KMS-11 (cell line): ENCODE data around the gene HHAT.

Source experiments
- H2AFZ ChIP-seq: fragments of 200-600 bp; sonication (generic); 2 replicates; pipeline ENCODE4 v1.6.1; 2016; ENCODE audit warnings: antibody characterized with exemption, mixed run types, low read depth
- H3K27ac ChIP-seq: fragments of 200-600 bp; sonication (generic); 2 replicates; pipeline ENCODE4 v1.6.1; 2016; ENCODE audit warnings: mild to moderate bottlenecking, mixed run types
- H3K27me3 ChIP-seq: fragments of 200-600 bp; sonication (generic); 2 replicates; pipeline ENCODE4 v1.6.1; 2017; ENCODE audit warnings: mild to moderate bottlenecking, low read depth, mixed run types, moderate library complexity; ENCODE audit not compliant: insufficient read depth
- H3K36me3 ChIP-seq: fragments of 200-600 bp; sonication (generic); 2 replicates; pipeline ENCODE4 v1.6.1; 2017; ENCODE audit warnings: mild to moderate bottlenecking, mixed run types; ENCODE audit not compliant: insufficient read depth
- H3K4me1 ChIP-seq: fragments of 200-600 bp; sonication (generic); 2 replicates; pipeline ENCODE4 v1.6.1; 2016; ENCODE audit warnings: mild to moderate bottlenecking, low read depth, mixed run types; ENCODE audit not compliant: poor library complexity, severe bottlenecking
- H3K4me2 ChIP-seq: fragments of 200-600 bp; sonication (generic); 2 replicates; pipeline ENCODE4 v1.7.0; 2016; ENCODE audit warnings: mild to moderate bottlenecking, mixed run types
- H3K4me3 ChIP-seq: fragments of 200-600 bp; sonication (generic); IDR thresholded peaks from 2 replicates; pipeline ENCODE4 v1.6.1; 2017; ENCODE audit warnings: low read depth, low read length, mixed read lengths; ENCODE audit not compliant: insufficient read depth
- H3K79me2 ChIP-seq: fragments of 200-600 bp; sonication (generic); 2 replicates; pipeline ENCODE4 v1.6.1; 2016; ENCODE audit warnings: low read depth, mixed run types; ENCODE audit not compliant: insufficient read depth
- H3K9ac ChIP-seq: fragments of 200-600 bp; sonication (generic); 2 replicates; pipeline ENCODE4 v1.6.1; 2016; ENCODE audit warnings: mild to moderate bottlenecking, mixed run types
- H4K20me1 ChIP-seq: fragments of 200-600 bp; sonication (generic); 2 replicates; pipeline ENCODE4 v1.6.1; 2016; ENCODE audit warnings: mild to moderate bottlenecking, mixed run types; ENCODE audit not compliant: insufficient read depth
- CTCF ChIP-seq: fragments of 200-600 bp; sonication (generic); conservative IDR thresholded peaks from 2 replicates; pipeline ENCODE4 v1.6.1; 2017; ENCODE audit warnings: low read depth, mild to moderate bottlenecking, antibody characterized with exemption, low read length, moderate library complexity, mixed read lengths

The HHAT gene

DNA sequence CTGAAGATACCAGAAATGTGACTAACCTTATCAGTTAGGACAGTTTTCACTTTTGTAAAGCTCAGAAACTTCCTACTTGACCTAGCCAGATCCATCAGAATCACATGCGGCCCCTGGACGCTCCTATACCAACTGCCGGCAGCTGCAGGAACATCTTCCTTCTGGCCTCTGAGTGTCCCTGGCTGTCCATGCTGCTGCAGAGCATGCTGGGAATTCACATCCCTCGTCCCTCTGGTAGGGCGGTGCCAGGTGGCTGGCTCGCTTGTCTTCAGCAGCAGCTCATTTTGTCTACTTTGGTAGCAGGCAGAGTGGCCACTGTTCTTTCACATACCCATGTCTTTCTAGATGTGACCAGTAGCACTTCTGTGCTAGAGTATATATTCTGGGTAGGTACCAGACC is 34.4 kb downstream of the HHAT start:
- peaks cover 25% of the 10 kb centered on the region for H3K4me1 ChIP-seq
- no peaks in the 10 kb centered on the region for H3K36me3 ChIP-seq
- no peak overlapping the region for H2AFZ ChIP-seq
- H3K9ac ChIP-seq: no peak overlapping the region
- H3K27me3 ChIP-seq: no peaks in the 10 kb centered on the region
- H3K4me3 ChIP-seq: no peak overlapping the region
- no peak for TF ChIP-seq CTCF
- no peaks in the 10 kb centered on the region for H4K20me1 ChIP-seq
- no peaks in the 10 kb centered on the region for H3K79me2 ChIP-seq
- H3K4me2 ChIP-seq: no peak overlapping the region
- no peak overlapping the region for H3K27ac ChIP-seq

DNA sequence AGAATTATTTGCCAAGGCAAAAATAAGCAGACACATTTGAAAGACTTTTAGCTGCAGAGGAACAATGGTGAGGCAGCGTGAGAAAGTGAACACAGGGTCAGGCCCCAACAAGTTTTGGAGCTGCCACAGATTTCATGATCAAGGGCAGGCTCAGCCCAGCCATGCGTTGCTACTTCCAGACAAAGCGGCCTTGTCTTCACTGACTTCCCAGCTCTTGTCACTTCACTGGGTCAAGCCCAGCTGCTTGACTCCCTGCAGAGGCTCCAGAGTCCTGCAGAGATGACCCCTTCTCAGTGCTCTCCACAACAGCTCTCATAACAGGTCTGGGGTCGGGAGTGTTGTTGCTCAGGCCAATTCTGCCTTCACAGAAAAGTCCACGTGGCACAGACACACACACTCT is 35.8 kb downstream of the HHAT start:
- no peaks in the 10 kb centered on the region for H3K79me2 ChIP-seq
- no peak overlapping the region for H2AFZ ChIP-seq
- H3K4me1 ChIP-seq: peaks cover 25% of the 10 kb centered on the region
- H3K27me3 ChIP-seq: no peaks in the 10 kb centered on the region
- H3K36me3 ChIP-seq: no peaks in the 10 kb centered on the region
- H4K20me1 ChIP-seq: no peaks in the 10 kb centered on the region
- H3K27ac ChIP-seq: no peak overlapping the region
- H3K4me2 ChIP-seq: no peak overlapping the region
- H3K4me3 ChIP-seq: no peak overlapping the region
- TF ChIP-seq CTCF: no peak
- no peak overlapping the region for H3K9ac ChIP-seq

- Histone ChIP-seq H3K4me1 (peaks cover 10% of the 10 kb centered on the region), H3K36me3 (no peaks in the 10 kb centered on the region)
- TF ChIP-seq CTCF: no peak
Observed at GRCh38 chr1:210366767-210367166, 38.1 kb downstream of the HHAT start.

DNA sequence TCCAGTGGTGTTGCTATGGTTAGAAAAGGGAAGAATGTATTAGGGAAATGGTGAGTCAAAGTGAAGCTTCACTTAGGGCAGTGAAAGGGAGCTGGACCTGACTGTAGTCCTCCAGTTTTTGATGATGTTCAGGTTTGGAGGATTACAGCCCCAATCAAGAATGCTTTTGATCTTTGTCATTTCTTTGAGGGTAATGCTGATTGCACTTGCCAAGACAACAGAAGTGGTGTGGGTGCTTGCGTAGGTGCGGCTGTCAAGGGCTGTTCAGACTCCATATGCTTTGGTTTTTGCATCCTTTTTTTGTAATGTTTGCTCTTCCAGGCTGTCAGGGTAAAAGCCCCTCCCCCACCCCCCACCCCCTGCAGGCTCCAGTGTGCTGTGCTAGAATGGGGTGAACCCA is 38.9 kb downstream of the HHAT start:
- Histone ChIP-seq H4K20me1 (no peaks in the 10 kb centered on the region), H2AFZ (no peak overlapping the region), H3K4me2 (no peak overlapping the region), H3K79me2 (no peaks in the 10 kb centered on the region), H3K4me3 (no peak overlapping the region), H3K27ac (no peak overlapping the region), H3K27me3 (no peaks in the 10 kb centered on the region), H3K9ac (no peak overlapping the region), H3K4me1 (peaks cover 15% of the 10 kb centered on the region), H3K36me3 (no peaks in the 10 kb centered on the region)
- no peak for TF ChIP-seq CTCF

More at GRCh38 chr1:210366767-210367166, 38.1 kb downstream of the HHAT start:
- no peaks in the 10 kb centered on the region for H4K20me1 ChIP-seq
- no peak overlapping the region for H3K4me2 ChIP-seq
- no peaks in the 10 kb centered on the region for H3K79me2 ChIP-seq
- no peak overlapping the region for H2AFZ ChIP-seq
- no peak overlapping the region for H3K9ac ChIP-seq
- H3K27me3 ChIP-seq: no peaks in the 10 kb centered on the region
- no peak overlapping the region for H3K27ac ChIP-seq
- H3K4me3 ChIP-seq: no peak overlapping the region
